ENCODE data around the gene PIK3R3. TPM values are rescaled to one million over a fixed set of nuclear protein-coding genes. Genes with fewer than 3 reads are reported as not detected.

The PIK3R3 gene
- total RNA-seq, 4 donors from 2014 or later, result 3.0 to 7.6 (median 6.2) TPM

GRCh38 chr1:46044116-46044515 lies 88.3 kb downstream of the PIK3R3 start:
- H3K4me3 ChIP-seq, result no peak overlapping the region
- WGBS, 2 donors, result 85 to 90% methylated on average over 2 to 5 of the region's 5 CpGs
- H3K4me1 ChIP-seq, result peaks cover 0 to 36% (median 8%) of the 10 kb centered on the region in 3 donors
- intact Hi-C loops (cut with DNase I), result no loop called here
- H3K9me3 ChIP-seq, result no peaks in the 10 kb centered on the region
- no peak for TF ChIP-seq POLR2A (IDR thresholded peaks at IDR 0.05)
- TF ChIP-seq CTCF (IDR thresholded peaks at IDR 0.05), result no peak
- DNase-seq, result no peak
- no peaks in the 10 kb centered on the region for H3K27me3 ChIP-seq
- H3K36me3 ChIP-seq, result no peaks in the 10 kb centered on the region
- no peak overlapping the region for H3K27ac ChIP-seq

- 61 to 64% methylated on average over 11 of the region's 11 CpGs for WGBS, 2 donors
- Histone ChIP-seq H3K4me1 (peaks cover 0 to 40% (median 9%) of the 10 kb centered on the region in 3 donors), H3K27ac (no peak overlapping the region), H3K4me3 (no peak overlapping the region), H3K36me3 (no peaks in the 10 kb centered on the region), H3K27me3 (no peaks in the 10 kb centered on the region), H3K9me3 (no peaks in the 10 kb centered on the region)
- no peak for TF ChIP-seq POLR2A (IDR thresholded peaks at IDR 0.05)
- TF ChIP-seq CTCF (IDR thresholded peaks at IDR 0.05), result no peak
- intact Hi-C loops (cut with DNase I), result no loop called here
- DNase-seq, result no peak
Measured at GRCh38 chr1:46043458-46044017, 88.9 kb downstream of the PIK3R3 start.

GRCh38 chr1:46041974-46042373 lies 90.5 kb downstream of the PIK3R3 start:
- Histone ChIP-seq H3K36me3 (no peaks in the 10 kb centered on the region), H3K9me3 (no peaks in the 10 kb centered on the region), H3K27me3 (no peaks in the 10 kb centered on the region), H3K27ac (no peak overlapping the region), H3K4me1 (peaks cover 0 to 46% (median 9%) of the 10 kb centered on the region in 3 donors), H3K4me3 (no peak overlapping the region)
- intact Hi-C loops (cut with DNase I), result no loop called here
- TF ChIP-seq CTCF (IDR thresholded peaks at IDR 0.05) (no peak), POLR2A (IDR thresholded peaks at IDR 0.05) (no peak)
- DNase-seq, result no peak

GRCh38 chr1:46041551-46041950 lies 90.9 kb downstream of the PIK3R3 start:
- Histone ChIP-seq H3K27me3 (no peaks in the 10 kb centered on the region), H3K27ac (no peak overlapping the region), H3K36me3 (no peaks in the 10 kb centered on the region), H3K9me3 (no peaks in the 10 kb centered on the region), H3K4me1 (peaks cover 0 to 51% (median 9%) of the 10 kb centered on the region in 3 donors), H3K4me3 (no peak overlapping the region)
- no peak for DNase-seq
- no peak for TF ChIP-seq CTCF (IDR thresholded peaks at IDR 0.05)
- no peak for TF ChIP-seq POLR2A (IDR thresholded peaks at IDR 0.05)
- intact Hi-C loops (cut with DNase I), result no loop called here
- WGBS, 2 donors, result 88 to 93% methylated on average over 2 of the region's 2 CpGs

GRCh38 chr1:46039571-46040052 lies 92.8 kb downstream of the PIK3R3 start:
- Histone ChIP-seq H3K4me1 (peaks cover 0 to 51% (median 9%) of the 10 kb centered on the region in 3 donors), H3K27me3 (no peaks in the 10 kb centered on the region), H3K36me3 (peaks cover 0 to 7% (median 0%) of the 10 kb centered on the region in 3 donors), H3K27ac (peak overlapping the region in 1 of 4 donors; percentile 28), H3K9me3 (no peaks in the 10 kb centered on the region), H3K4me3 (no peak overlapping the region)
- intact Hi-C loops (cut with DNase I), result no loop called here
- TF ChIP-seq POLR2A (IDR thresholded peaks at IDR 0.05), result no peak
- no peak for TF ChIP-seq CTCF (IDR thresholded peaks at IDR 0.05)
- WGBS, 2 donors, result 21 to 27% methylated on average over 4 of the region's 4 CpGs
- no peak for DNase-seq
